ENCODE measurements around the gene NSDHL.
"Not testable (repeated sequence)": the region's sequence is repeated elsewhere in the genome, so short reads cannot be mapped to it uniquely, and the experiment has no call there.

NSDHL gene

DNA sequence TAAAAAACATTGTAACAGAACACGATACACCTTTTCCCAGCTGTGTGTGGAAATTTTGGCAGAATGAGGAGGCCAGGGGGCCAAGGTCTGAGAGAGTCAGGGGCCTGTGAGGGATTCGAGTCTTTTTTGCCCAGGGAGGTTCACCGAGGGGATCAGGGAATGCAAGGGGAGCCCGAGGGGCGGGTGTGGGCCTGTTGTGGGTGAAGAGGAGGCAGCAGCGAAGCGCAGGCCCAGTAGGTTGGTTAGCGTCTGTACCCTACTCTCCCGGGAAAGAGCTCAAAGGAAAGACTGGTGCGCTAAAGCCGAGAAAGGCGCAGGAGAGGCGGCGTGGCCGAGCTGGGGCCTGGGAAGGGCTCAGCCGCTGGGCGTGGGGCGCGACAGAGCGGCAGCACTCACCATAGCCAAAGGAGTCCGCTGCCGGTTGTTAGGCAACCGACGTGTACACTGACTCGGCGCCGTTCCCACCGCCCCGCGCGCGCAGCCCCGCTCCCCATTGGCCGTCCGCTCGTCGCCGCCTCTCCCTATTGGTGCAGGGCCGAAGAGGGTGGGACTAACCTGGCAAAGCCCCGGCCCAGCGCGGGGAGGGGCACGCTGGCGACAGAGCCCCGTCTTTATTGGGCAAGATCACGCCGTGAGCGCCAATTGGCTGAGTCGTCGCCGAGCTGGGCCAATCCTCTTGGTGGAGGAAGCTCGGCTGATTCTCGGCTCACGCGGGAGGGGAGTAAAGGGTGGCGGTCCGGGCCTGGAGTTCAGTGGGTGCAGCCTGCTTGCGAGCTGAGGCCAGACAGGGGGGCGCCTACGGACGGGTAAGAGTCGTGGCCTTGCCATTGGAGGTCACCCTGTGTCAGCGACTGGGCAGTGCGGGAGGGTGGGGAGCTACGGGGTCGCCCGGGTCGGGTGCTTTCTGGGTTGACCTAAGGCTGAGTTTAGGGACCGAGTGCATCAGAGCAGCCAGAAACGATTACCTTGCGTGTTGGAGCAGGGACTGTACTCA is at the start of gene NSDHL, which contains the start of gene CETN2:
Gene NSDHL, plus strand, starts transcription at position 752 of the 994 bp plus-strand sequence. CDS start 15,262 bp downstream, outside the sequence.
Gene CETN2, minus strand, starts transcription at position 446 of the 994 bp plus-strand sequence. Its CDS starts 47 bp downstream, at position 399.
- in situ Hi-C loops (cut with MboI; ENCODE audit: low sequenced_read_pairs): no loop called here

- in situ Hi-C loops (cut with MboI; ENCODE audit: low sequenced_read_pairs): not testable (repeated sequence)
Measured at GRCh38 chrX:152787062-152787461, 43.8 kb upstream of the NSDHL start.

GRCh38 chrX:152798945-152799344 is 31.9 kb upstream of the NSDHL start:
- in situ Hi-C loops (cut with MboI; ENCODE audit: low sequenced_read_pairs): no loop called here

GRCh38 chrX:152806035-152806434 is 24.8 kb upstream of the NSDHL start:
- in situ Hi-C loops (cut with MboI; ENCODE audit: low sequenced_read_pairs): no loop called here

DNA sequence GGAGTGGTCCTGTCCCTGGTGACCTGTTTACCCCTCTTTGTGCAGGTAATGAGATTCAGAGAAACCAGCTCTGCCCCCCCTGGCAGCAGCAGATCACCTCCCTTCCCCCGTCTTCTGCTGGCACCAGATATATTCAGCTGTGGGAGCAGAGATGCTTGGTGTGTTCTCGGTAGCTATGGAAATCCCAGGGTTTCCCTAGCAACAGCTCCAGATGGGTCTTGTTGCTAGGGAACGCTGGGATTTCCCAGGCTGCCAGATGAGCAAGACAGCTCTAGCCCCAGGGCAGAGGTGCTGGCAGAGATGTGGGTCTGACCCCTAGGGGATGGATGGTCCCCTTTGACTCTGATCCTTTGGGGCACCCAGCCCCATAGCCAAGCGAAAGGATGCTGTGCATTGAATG is 20.5 kb upstream of the NSDHL start:
- in situ Hi-C loops (cut with MboI; ENCODE audit: low sequenced_read_pairs): no loop called here

DNA sequence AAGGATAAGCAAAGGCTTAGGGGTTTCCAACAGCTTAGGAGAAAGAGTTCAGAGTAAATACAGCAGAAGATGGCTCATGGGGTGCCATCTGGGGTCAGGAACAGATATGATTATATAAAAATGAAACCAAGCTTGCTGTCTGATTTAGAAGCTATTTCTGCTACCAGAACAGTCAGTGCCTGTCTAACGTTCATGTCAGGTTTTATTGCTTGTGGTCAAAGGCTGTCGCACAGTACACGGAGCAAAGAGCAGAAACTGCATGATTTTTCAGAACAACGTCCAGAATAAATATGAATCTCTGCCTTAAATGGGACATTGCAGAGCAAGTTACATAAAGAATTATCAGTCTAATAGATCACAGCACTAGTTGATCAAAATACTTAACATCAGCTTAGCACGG is 17.7 kb upstream of the NSDHL start:
- in situ Hi-C loops (cut with MboI; ENCODE audit: low sequenced_read_pairs): no loop called here

GRCh38 chrX:152814048-152814447 is 16.8 kb upstream of the NSDHL start:
- in situ Hi-C loops (cut with MboI; ENCODE audit: low sequenced_read_pairs): no loop called here

- in situ Hi-C loops (cut with MboI; ENCODE audit: low sequenced_read_pairs): no loop called here
Measured at GRCh38 chrX:152817078-152817764, 13.6 kb upstream of the NSDHL start.

DNA sequence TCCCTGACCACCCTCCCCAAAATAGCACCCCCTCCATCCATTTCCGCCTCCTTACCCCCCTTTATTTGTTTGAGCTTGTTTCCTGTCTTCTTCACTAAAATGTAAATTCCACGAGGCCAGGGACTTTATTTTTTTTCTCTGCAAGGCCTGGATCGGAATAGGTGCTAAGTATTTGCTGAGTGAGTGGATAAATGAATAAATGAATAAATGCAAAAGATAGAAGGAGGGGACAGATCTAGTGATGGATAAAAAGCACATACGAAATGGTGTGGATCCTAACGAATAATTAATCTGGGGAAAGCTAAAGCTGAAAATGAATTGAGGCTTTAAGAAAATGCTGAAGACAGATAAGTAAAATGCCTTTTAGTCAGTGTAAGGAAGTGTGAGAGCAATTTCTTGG is 12.5 kb upstream of the NSDHL start:
- in situ Hi-C loops (cut with MboI; ENCODE audit: low sequenced_read_pairs): no loop called here

GRCh38 chrX:152819266-152819665 is 11.6 kb upstream of the NSDHL start:
- in situ Hi-C loops (cut with MboI; ENCODE audit: low sequenced_read_pairs): no loop called here

DNA sequence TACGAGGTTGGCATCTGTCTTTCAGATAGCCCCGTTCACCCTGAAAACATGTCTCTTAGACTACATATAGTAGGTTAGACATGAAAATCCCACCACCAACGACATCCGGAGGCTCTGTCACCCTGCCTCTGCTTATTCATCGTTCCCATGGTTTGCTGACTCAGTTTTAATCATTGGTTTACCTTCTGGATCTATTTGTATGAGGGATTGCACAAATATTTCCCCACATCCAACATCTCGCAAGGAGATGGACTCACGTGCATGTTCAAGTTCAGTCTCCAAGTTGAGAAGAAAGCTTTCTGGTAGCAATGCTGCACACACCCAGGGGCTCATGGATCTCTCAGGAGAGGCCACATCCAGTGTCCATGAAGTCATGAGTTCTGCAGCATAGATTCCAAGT is 11.1 kb upstream of the NSDHL start:
- in situ Hi-C loops (cut with MboI; ENCODE audit: low sequenced_read_pairs): no loop called here

- in situ Hi-C loops (cut with MboI; ENCODE audit: low sequenced_read_pairs): no loop called here
Measured at GRCh38 chrX:152821145-152821765, 9.6 kb upstream of the NSDHL start.

GRCh38 chrX:152822383-152823086 is 8.3 kb upstream of the NSDHL start:
- in situ Hi-C loops (cut with MboI; ENCODE audit: low sequenced_read_pairs): no loop called here

- in situ Hi-C loops (cut with MboI; ENCODE audit: low sequenced_read_pairs): no loop called here
Measured at GRCh38 chrX:152823657-152824056, 7.2 kb upstream of the NSDHL start.

GRCh38 chrX:152824841-152825374 is 6.0 kb upstream of the NSDHL start:
- in situ Hi-C loops (cut with MboI; ENCODE audit: low sequenced_read_pairs): no loop called here

DNA sequence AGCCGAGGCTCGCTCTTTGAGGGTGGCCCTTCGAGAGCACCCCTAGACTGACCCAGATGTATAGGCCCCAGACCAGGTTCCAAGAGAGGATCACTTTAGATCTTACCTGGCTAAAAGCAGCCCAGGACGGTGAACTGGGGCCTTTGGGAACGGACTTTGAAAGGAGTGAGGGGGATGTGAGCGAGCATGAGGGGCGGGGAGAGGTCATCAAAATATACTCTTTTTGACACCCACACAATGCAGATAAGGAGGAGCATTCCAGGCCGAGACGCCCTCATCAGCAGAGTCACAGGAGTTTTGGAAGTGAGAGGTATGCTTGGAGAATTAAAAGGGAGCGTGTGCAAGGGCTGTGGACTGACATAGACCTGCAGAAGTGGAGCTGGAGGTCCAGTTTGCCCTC is 528 bp downstream of the NSDHL start:
- in situ Hi-C loops (cut with MboI; ENCODE audit: low sequenced_read_pairs): no loop called here

DNA sequence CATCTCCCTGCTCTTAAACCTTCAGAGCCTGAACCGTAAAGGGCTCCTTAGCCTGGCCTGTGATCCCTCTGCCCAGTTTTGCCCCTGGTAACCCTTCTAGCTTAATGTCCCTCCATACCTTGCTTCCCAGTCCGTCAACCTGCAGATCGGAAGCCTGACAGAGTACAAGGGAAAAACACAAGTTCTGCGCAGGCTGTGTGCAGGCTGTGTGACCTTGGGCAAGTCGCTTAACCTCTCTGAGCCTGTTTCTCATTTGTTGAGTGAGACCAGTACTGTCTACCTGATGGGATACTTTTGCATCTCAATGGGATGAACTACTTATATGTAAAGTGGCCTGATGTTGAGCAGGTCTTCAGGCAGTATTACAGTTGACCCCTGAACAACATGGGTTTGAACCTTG is 1.7 kb downstream of the NSDHL start:
- in situ Hi-C loops (cut with MboI; ENCODE audit: low sequenced_read_pairs): no loop called here

- in situ Hi-C loops (cut with MboI; ENCODE audit: low sequenced_read_pairs): no loop called here
Measured at GRCh38 chrX:152833378-152833777, 2.5 kb downstream of the NSDHL start.

- in situ Hi-C loops (cut with MboI; ENCODE audit: low sequenced_read_pairs): not testable (repeated sequence)
Measured at GRCh38 chrX:152835470-152835869, 4.6 kb downstream of the NSDHL start.

GRCh38 chrX:152842772-152843338 is 12.0 kb downstream of the NSDHL start:
- in situ Hi-C loops (cut with MboI; ENCODE audit: low sequenced_read_pairs): no loop called here

All from HL-60/S4 treated with retinoic acid at 250 ng/mL for 4 days and 3 days (cell line).